ENCODE measurements around the gene BCKDK. TPM values are rescaled to one million over a fixed set of nuclear protein-coding genes. Genes with fewer than 3 reads are reported as not detected.

The BCKDK gene
- total and polyA plus RNA-seq, 2 of the 13 experiments (the other 11 are each of a cell fraction or from before 2014, with no cell fraction given): 24.9 to 42.6 TPM

DNA sequence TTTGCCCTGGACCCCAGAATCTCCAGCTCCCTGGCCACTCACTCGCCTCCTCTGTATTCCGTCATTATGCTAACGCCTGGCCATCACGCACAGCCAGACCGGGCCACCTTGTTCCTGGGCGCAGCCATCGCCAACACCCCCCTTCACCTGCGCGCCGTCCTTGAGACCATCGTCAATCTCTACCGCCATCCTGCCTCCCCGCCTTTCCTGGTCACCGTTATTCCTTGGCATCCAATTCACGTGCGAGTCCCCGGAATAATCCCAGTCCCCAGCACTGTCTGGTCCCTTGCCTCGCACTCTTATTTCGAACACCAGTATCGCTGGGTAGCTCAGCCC lies 14.1 kb upstream of the BCKDK start (continued):
- TF ChIP-seq, protein P1, sequence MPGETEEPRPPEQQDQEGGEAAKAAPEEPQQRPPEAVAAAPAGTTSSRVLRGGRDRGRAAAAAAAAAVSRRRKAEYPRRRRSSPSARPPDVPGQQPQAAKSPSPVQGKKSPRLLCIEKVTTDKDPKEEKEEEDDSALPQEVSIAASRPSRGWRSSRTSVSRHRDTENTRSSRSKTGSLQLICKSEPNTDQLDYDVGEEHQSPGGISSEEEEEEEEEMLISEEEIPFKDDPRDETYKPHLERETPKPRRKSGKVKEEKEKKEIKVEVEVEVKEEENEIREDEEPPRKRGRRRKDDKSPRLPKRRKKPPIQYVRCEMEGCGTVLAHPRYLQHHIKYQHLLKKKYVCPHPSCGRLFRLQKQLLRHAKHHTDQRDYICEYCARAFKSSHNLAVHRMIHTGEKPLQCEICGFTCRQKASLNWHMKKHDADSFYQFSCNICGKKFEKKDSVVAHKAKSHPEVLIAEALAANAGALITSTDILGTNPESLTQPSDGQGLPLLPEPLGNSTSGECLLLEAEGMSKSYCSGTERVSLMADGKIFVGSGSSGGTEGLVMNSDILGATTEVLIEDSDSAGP (CRISPR knock-in tag; IDR thresholded peaks at IDR 0.05; ENCODE audit: borderline replicate concordance): no peak
- TF ChIP-seq ZNF431 (CRISPR knock-in tag; IDR thresholded peaks at IDR 0.05; ENCODE audit: borderline replicate concordance, low read depth) (no peak), MTA3 (CRISPR knock-in tag; IDR thresholded peaks at IDR 0.05) (no peak), KDM5A (IDR thresholded peaks at IDR 0.05; ENCODE audit: borderline replicate concordance, low read length) (peak; percentile 30; the same call in 1 of the 2 replicates), AHDC1 (CRISPR knock-in tag; IDR thresholded peaks at IDR 0.05; ENCODE audit: borderline replicate concordance) (no peak), ZSCAN30 (CRISPR knock-in tag; IDR thresholded peaks at IDR 0.05) (no peak), ZNF543 (CRISPR knock-in tag; IDR thresholded peaks at IDR 0.05) (no peak), ZBTB8A (CRISPR knock-in tag; IDR thresholded peaks at IDR 0.05; ENCODE audit: borderline replicate concordance, low read depth) (0 out of 2 replicates have a peak, but pooled peaks have one; percentile 36), CENPX (CRISPR knock-in tag; IDR thresholded peaks at IDR 0.05) (no peak), SIN3B (IDR thresholded peaks at IDR 0.05; ENCODE audit: low read length) (no peak), EZH2 (conservative IDR thresholded peaks at IDR 0.05; ENCODE audit: low read depth, low read length) (no peak), ATAD3A (CRISPR knock-in tag; IDR thresholded peaks at IDR 0.05) (no peak), SKI (IDR thresholded peaks at IDR 0.05; ENCODE audit: partially characterized antibody) (no peak), ZNF773 (CRISPR knock-in tag; IDR thresholded peaks at IDR 0.05; ENCODE audit: borderline replicate concordance) (no peak), NFATC3 (CRISPR knock-in tag; IDR thresholded peaks at IDR 0.05) (no peak), POGZ (CRISPR knock-in tag; IDR thresholded peaks at IDR 0.05) (no peak), ZBTB42 (CRISPR knock-in tag; IDR thresholded peaks at IDR 0.05) (no peak), ZNF12 (CRISPR knock-in tag; IDR thresholded peaks at IDR 0.05) (peak; percentile 36; the same call in 1 of the 2 replicates)
- TF ChIP-seq, protein P2, sequence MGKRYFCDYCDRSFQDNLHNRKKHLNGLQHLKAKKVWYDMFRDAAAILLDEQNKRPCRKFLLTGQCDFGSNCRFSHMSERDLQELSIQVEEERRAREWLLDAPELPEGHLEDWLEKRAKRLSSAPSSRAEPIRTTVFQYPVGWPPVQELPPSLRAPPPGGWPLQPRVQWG (CRISPR knock-in tag; IDR thresholded peaks at IDR 0.05; ENCODE audit: borderline replicate concordance, low read depth): no peak
- TF ChIP-seq, protein P3, sequence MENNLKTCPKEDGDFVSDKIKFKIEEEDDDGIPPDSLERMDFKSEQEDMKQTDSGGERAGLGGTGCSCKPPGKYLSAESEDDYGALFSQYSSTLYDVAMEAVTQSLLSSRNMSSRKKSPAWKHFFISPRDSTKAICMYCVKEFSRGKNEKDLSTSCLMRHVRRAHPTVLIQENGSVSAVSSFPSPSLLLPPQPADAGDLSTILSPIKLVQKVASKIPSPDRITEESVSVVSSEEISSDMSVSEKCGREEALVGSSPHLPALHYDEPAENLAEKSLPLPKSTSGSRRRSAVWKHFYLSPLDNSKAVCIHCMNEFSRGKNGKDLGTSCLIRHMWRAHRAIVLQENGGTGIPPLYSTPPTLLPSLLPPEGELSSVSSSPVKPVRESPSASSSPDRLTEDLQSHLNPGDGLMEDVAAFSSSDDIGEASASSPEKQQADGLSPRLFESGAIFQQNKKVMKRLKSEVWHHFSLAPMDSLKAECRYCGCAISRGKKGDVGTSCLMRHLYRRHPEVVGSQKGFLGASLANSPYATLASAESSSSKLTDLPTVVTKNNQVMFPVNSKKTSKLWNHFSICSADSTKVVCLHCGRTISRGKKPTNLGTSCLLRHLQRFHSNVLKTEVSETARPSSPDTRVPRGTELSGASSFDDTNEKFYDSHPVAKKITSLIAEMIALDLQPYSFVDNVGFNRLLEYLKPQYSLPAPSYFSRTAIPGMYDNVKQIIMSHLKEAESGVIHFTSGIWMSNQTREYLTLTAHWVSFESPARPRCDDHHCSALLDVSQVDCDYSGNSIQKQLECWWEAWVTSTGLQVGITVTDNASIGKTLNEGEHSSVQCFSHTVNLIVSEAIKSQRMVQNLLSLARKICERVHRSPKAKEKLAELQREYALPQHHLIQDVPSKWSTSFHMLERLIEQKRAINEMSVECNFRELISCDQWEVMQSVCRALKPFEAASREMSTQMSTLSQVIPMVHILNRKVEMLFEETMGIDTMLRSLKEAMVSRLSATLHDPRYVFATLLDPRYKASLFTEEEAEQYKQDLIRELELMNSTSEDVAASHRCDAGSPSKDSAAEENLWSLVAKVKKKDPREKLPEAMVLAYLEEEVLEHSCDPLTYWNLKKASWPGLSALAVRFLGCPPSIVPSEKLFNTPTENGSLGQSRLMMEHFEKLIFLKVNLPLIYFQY (CRISPR knock-in tag; IDR thresholded peaks at IDR 0.05; ENCODE audit: borderline replicate concordance): no peak
